Gastrocnemius medialis (tissue), 4 donors: Measurements from ENCODE around the gene VPS26A.

ENCODE experiments used
- POLR2A ChIP-seq, 2 donors: fragments of 450-650 bp; IDR thresholded peaks; one replicate each; pipeline ENCODE4 v1.6.1; 2017; ENCODE audit warnings: antibody characterized with exemption in 2 of 2, mild to moderate bottlenecking in 2 of 2, moderate library complexity in 2 of 2
- TF ChIP-seq, protein P1 (sequence below), 5 experiments: fragments of 450-650 bp in 3 of 5; fragments of 200-600 bp in 2 of 5; sonication (generic) in 2 of 5; IDR thresholded peaks in 4 of 5; conservative IDR thresholded peaks in 1 of 5; 1 replicate in 4 of 5; 2 replicates in 1 of 5; pipeline ENCODE4 v1.5.1; 2016 to 2019; ENCODE audit warnings: antibody characterized with exemption in 5 of 5, mild to moderate bottlenecking in 3 of 5, moderate library complexity in 3 of 5

DNA sequence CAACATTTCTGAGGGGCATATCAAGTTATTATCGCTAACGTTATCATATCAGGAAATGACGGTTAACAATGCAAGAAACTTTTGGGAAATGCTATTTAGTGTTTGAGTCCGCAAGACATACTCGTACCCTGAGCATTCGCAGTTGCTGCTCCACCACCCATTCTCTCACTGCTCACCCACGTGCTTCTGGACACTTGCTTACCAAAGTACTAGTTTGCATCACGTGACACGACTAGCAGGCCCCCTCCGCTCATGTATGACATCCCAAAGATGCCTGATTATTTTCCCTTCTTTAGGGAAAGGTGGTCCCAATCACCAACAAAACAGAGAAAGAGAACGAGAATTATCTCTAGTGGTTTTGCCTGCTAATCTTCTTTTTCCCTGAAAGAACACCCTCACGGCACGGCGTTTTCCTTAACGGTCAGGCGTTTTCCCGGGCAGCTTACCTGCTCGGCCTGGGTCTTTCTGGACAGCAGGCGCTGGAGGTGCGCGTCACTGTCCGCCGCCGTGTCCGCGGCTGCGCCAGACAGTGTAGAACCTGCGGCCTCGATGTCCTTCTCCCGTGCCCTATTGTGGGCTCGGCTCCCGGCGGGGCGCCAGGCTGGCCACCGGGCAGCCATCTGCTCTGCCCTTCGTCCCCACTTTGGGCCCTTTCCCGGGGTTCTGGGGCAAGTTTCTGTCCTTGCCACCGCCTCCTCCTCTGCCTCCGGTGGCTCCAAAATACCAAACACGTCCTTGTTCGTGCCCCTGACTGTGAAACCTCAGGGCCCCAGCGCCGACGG, 56.0 kb downstream of the VPS26A start, which contains the start of gene SUPV3L1:
- TF ChIP-seq POLR2A (IDR thresholded peaks at IDR 0.05), result peak; percentile 86
- TF ChIP-seq, protein P1, sequence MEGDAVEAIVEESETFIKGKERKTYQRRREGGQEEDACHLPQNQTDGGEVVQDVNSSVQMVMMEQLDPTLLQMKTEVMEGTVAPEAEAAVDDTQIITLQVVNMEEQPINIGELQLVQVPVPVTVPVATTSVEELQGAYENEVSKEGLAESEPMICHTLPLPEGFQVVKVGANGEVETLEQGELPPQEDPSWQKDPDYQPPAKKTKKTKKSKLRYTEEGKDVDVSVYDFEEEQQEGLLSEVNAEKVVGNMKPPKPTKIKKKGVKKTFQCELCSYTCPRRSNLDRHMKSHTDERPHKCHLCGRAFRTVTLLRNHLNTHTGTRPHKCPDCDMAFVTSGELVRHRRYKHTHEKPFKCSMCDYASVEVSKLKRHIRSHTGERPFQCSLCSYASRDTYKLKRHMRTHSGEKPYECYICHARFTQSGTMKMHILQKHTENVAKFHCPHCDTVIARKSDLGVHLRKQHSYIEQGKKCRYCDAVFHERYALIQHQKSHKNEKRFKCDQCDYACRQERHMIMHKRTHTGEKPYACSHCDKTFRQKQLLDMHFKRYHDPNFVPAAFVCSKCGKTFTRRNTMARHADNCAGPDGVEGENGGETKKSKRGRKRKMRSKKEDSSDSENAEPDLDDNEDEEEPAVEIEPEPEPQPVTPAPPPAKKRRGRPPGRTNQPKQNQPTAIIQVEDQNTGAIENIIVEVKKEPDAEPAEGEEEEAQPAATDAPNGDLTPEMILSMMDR (IDR thresholded peaks at IDR 0.05 in 4 of 5, conservative IDR thresholded peaks at IDR 0.05 in 1 of 5), result peak in 1 of 5 experiments; percentile 33
